Bronchial epithelial cell (primary cell): ENCODE data around the gene ENPP6. TPM values are rescaled to one million over a fixed set of nuclear protein-coding genes. Genes with fewer than 3 reads are reported as not detected.

Source experiments
- DNase-seq: peaks from one replicate; pipeline ENCODE4 v3.0.0-alpha.2; 2010; ENCODE audit warnings: low read depth
- FAIRE-seq: peaks from 2 replicates; lab custom pipeline; 2011; peaks lifted over from hg19 to GRCh38; lab: Jason Lieb, UNC
- H3K27me3 ChIP-seq: 2 replicates; pipeline ENCODE4 v1.5.1; 2011; ENCODE audit warnings: low read length; ENCODE audit not compliant: control insufficient read depth, insufficient read depth
- H3K36me3 ChIP-seq: 2 replicates; pipeline ENCODE4 v1.5.1; 2011; ENCODE audit warnings: low read length; ENCODE audit not compliant: control insufficient read depth, insufficient read depth
- H3K4me3 ChIP-seq: 2 replicates; pipeline ENCODE4 v1.5.1; 2011; ENCODE audit warnings: mild to moderate bottlenecking, low read depth, low read length, control low read depth
- total RNA-seq: library from RNA; depleted of rRNA; stranded (reverse); fragments of >200 nt; gene quantifications from 2 replicates; pipeline ENCODE4 v1.2.1, GENCODE V29; 2014
- TF ChIP-seq, protein P1 (sequence below): IDR thresholded peaks from 2 replicates; pipeline ENCODE4 v1.5.1; 2011; ENCODE audit warnings: mild to moderate bottlenecking, moderate library complexity, low read length, control low read depth, inconsistent platforms; ENCODE audit not compliant: insufficient read depth, severe bottlenecking

The ENPP6 gene
- total RNA-seq, 1 donor from 2014 or later, result not detected

DNA sequence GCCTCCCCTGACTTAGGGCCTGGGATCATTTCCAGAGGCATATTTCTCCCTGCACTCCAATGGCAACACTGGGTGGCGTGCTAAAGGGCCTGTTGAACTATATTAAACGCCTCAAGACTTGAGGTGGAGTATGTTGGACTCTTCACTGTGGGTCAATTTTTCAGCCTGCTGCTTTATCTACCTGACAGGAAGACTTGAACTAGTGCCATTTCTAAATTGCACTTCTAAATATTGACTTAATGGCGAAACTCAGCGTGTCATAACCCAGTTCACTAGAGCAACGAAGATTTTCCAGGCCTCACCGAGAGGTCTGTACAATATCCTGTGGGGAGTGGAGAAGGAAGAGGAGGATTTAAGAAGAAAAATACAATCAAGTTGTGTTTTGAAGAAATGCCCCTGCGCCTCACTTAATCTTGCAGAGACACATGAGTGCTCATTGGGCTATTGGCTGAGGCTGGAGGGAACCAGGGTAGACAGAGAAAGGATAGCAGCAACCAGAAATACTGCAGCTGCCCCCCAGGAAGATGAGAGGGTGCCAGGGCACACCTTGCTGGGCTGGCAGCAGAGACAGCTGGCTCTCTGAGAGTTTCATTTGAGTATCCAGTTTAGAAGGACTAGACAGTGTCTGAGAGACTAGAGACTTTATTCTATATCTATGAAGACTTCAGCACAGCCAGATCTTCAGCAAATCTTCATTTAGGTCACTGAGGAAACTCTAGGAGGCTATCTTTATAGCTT is 67.4 kb downstream of the ENPP6 start:
- no peak overlapping the region for H3K4me3 ChIP-seq
- H3K36me3 ChIP-seq, result no peaks in the 10 kb centered on the region
- TF ChIP-seq, protein P1, sequence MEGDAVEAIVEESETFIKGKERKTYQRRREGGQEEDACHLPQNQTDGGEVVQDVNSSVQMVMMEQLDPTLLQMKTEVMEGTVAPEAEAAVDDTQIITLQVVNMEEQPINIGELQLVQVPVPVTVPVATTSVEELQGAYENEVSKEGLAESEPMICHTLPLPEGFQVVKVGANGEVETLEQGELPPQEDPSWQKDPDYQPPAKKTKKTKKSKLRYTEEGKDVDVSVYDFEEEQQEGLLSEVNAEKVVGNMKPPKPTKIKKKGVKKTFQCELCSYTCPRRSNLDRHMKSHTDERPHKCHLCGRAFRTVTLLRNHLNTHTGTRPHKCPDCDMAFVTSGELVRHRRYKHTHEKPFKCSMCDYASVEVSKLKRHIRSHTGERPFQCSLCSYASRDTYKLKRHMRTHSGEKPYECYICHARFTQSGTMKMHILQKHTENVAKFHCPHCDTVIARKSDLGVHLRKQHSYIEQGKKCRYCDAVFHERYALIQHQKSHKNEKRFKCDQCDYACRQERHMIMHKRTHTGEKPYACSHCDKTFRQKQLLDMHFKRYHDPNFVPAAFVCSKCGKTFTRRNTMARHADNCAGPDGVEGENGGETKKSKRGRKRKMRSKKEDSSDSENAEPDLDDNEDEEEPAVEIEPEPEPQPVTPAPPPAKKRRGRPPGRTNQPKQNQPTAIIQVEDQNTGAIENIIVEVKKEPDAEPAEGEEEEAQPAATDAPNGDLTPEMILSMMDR, result no peak
- DNase-seq, result no peak
- no peak for FAIRE-seq
- H3K27me3 ChIP-seq, result no peaks in the 10 kb centered on the region

GRCh38 chr4:184148738-184149637 is 68.7 kb downstream of the ENPP6 start:
- no peak overlapping the region for H3K4me3 ChIP-seq
- no peaks in the 10 kb centered on the region for H3K36me3 ChIP-seq
- no peaks in the 10 kb centered on the region for H3K27me3 ChIP-seq
- DNase-seq (peak; percentile 13), FAIRE-seq (no peak)
- TF ChIP-seq, protein P1, result no peak

GRCh38 chr4:184147858-184148737 is 69.6 kb downstream of the ENPP6 start:
- no peak for FAIRE-seq
- TF ChIP-seq, protein P1, result no peak
- no peaks in the 10 kb centered on the region for H3K36me3 ChIP-seq
- no peak for DNase-seq
- no peak overlapping the region for H3K4me3 ChIP-seq
- H3K27me3 ChIP-seq, result no peaks in the 10 kb centered on the region

- Histone ChIP-seq H3K36me3 (no peaks in the 10 kb centered on the region), H3K4me3 (no peak overlapping the region), H3K27me3 (no peaks in the 10 kb centered on the region)
- DNase-seq (no peak), FAIRE-seq (peak; percentile 13)
- TF ChIP-seq, protein P1, result no peak
Observed at GRCh38 chr4:184146951-184147350, 70.7 kb downstream of the ENPP6 start.

DNA sequence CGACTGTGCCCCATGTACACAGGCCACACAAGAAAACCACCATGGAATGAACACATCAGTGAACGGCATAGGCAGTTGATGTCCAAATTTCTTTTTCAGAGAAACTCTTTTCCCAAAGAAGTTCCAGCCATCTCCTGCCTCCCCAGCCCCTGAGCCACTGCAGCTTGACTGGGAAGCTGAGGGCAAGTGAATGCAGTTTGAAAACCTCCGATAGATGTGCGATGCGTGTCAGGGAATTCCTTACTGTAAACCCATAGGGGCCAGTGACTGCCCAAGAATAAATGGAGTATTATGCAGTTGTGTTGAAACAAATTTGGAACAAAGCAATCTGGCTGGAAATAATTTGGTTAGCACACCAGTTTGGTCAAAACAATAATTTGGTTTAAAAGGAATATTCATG is 72.1 kb downstream of the ENPP6 start:
- Histone ChIP-seq H3K4me3 (no peak overlapping the region), H3K36me3 (no peaks in the 10 kb centered on the region), H3K27me3 (no peaks in the 10 kb centered on the region)
- TF ChIP-seq, protein P1, result no peak
- DNase-seq (no peak), FAIRE-seq (no peak)
